GM12865 (cell line): ENCODE results near the gene DOCK8.

Experiments
- DNase-seq: peaks from one replicate; pipeline ENCODE4 v3.0.0; 2010; ENCODE audit warnings: low read depth
- H3K4me3 ChIP-seq: 2 replicates; pipeline ENCODE4 v1.5.1; 2011; ENCODE audit warnings: mild to moderate bottlenecking, low read depth, low read length, control low read depth
- CTCF ChIP-seq: IDR thresholded peaks from 2 replicates; pipeline ENCODE4 v1.5.1; 2011; ENCODE audit warnings: low read length, control low read depth, low read depth, inconsistent platforms; ENCODE audit not compliant: insufficient read depth; ENCODE audit errors: missing control alignments

DOCK8 gene

GRCh38 chr9:431701-432100, 217.0 kb downstream of the DOCK8 start:
- DNase-seq: no peak
- no peak overlapping the region for H3K4me3 ChIP-seq
- no peak for TF ChIP-seq CTCF

- H3K4me3 ChIP-seq: no peak overlapping the region
- no peak for TF ChIP-seq CTCF
- DNase-seq: no peak
Observed at GRCh38 chr9:436482-436881, 221.8 kb downstream of the DOCK8 start.

- H3K4me3 ChIP-seq: no peak overlapping the region
- DNase-seq: no peak
- no peak for TF ChIP-seq CTCF
Observed at GRCh38 chr9:437066-437465, 222.4 kb downstream of the DOCK8 start.

GRCh38 chr9:437574-438001, 222.9 kb downstream of the DOCK8 start:
- TF ChIP-seq CTCF: no peak
- no peak overlapping the region for H3K4me3 ChIP-seq
- no peak for DNase-seq

- no peak overlapping the region for H3K4me3 ChIP-seq
- no peak for TF ChIP-seq CTCF
- no peak for DNase-seq
Observed at GRCh38 chr9:438066-438465, 223.4 kb downstream of the DOCK8 start.

GRCh38 chr9:438961-439768, 224.5 kb downstream of the DOCK8 start:
- TF ChIP-seq CTCF: no peak
- no peak for DNase-seq
- H3K4me3 ChIP-seq: no peak overlapping the region

GRCh38 chr9:441126-441525, 226.5 kb downstream of the DOCK8 start:
- no peak for DNase-seq
- no peak overlapping the region for H3K4me3 ChIP-seq
- TF ChIP-seq CTCF: no peak
